Suprapubic skin (tissue), 4 donors: ENCODE results near the gene PTPRM.

ENCODE experiments used
- CTCF ChIP-seq, 2 donors: fragments of 200-600 bp in 1 of 2; fragments of 450-650 bp in 1 of 2; sonication (generic) in 1 of 2; IDR thresholded peaks; one replicate each; pipeline ENCODE4 v1.5.1; 2016 to 2019; ENCODE audit warnings: antibody characterized with exemption in 2 of 2, mild to moderate bottlenecking in 1 of 2, moderate library complexity in 1 of 2
- EP300 ChIP-seq: sonication (generic); formaldehyde crosslinking; IDR thresholded peaks from one replicate; pipeline ENCODE4 v1.6.1; 2017; ENCODE audit warnings: antibody characterized with exemption
- POLR2A ChIP-seq, 2 donors: fragments of 450-650 bp; IDR thresholded peaks; one replicate each; pipeline ENCODE4 v1.6.1; 2017; ENCODE audit warnings: antibody characterized with exemption in 2 of 2, mild to moderate bottlenecking in 2 of 2, moderate library complexity in 2 of 2
- POLR2AphosphoS5 ChIP-seq, 3 donors: sonication (generic); formaldehyde crosslinking; IDR thresholded peaks; one replicate each; pipeline ENCODE4 v1.6.1; 2017; ENCODE audit warnings: antibody characterized with exemption in 3 of 3

GRCh38 chr18:7821784-7822183 is 254.7 kb downstream of the PTPRM start:
- no peak for TF ChIP-seq POLR2A (IDR thresholded peaks at IDR 0.05)
- TF ChIP-seq CTCF (IDR thresholded peaks at IDR 0.05) = no peak
- no peak for TF ChIP-seq POLR2AphosphoS5 (IDR thresholded peaks at IDR 0.05)
- no peak for TF ChIP-seq EP300
